ENCODE data around the gene OMA1. TPM values are rescaled to one million over a fixed set of nuclear protein-coding genes. Genes with fewer than 3 reads are reported as not detected.

Gene OMA1
- total and polyA plus RNA-seq, 2 of the 4 experiments (the other 2 are of a cell fraction): 5.9 to 6.4 TPM

DNA sequence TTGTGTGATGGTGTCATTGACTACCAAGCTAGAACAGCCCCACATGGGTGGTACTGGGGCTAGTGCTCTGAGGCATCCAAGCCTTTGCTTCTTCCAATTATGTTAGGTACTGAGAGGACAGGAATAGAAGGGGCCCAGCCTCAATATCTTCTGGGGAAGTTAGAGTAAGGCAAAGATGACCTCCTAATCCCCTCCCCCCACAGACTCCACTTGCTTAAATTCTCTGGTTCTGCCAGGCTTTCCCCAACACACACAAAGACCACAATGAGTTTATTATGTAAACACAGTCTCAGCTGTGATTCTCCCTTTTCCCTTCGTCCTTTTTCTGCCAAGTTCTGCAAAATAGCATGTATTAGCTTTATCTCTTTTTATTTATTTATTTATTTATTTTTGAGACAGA is 33.7 kb upstream of the OMA1 start:
- in situ Hi-C loops (cut with MboI; ENCODE audit: low sequenced_read_pairs): no loop called here
- H2AK5ac ChIP-seq (ENCODE audit: low read depth, low read length): no peak overlapping the region
- H3K9me1 ChIP-seq (ENCODE audit: insufficient read depth, low read length): peaks cover 10% of the 10 kb centered on the region
- H3K14ac ChIP-seq (replicated peaks; ENCODE audit: low read depth, low read length): no peak overlapping the region
- no peak for ATAC-seq (ENCODE audit: low read depth)
- CTCF ChIA-PET: interaction anchor here (1.0 kb wide), 1 partner anchor 72 kb away, joined by 3 read pairs; no protein-coding TSS in a partner anchor
- H2BK120ac ChIP-seq (ENCODE audit: low read depth, low read length): no peak overlapping the region
- H2AFZ ChIP-seq (replicated peaks; ENCODE audit: low read length, poor library complexity): no peak overlapping the region
- DNase-seq: peak; percentile 33
- H2AK9ac ChIP-seq (replicated peaks; ENCODE audit: low read depth, low read length, poor library complexity): no peak overlapping the region
- no peak overlapping the region for H4K8ac ChIP-seq (ENCODE audit: low read depth in 2 of 2, low read length in 2 of 2)
- POLR2A ChIA-PET (ENCODE audit: unreplicated experiment): no interaction called here
- no TSS peak for BruUV-seq (replicated peaks)
- H4K20me1 ChIP-seq (ENCODE audit: insufficient read depth, low read length): no peaks in the 10 kb centered on the region
- intact Hi-C loops (cut with micrococcal nuclease): no loop called here
- no peak overlapping the region for H2BK15ac ChIP-seq (ENCODE audit: low read depth, low read length)
- no peak overlapping the region for H3K9ac ChIP-seq (ENCODE audit: low read depth, low read length)
- no peak overlapping the region for H3K27ac ChIP-seq (ENCODE audit: insufficient read depth, low read length)
- no peak overlapping the region for H3K4me2 ChIP-seq (ENCODE audit: low read depth, low read length)
- no peak overlapping the region for H2BK20ac ChIP-seq (ENCODE audit: low read depth, low read length)
- no peak overlapping the region for H3K56ac ChIP-seq (ENCODE audit: extremely low read depth, insufficient read depth, low read length)
- no peaks in the 10 kb centered on the region for H3K36me3 ChIP-seq (ENCODE audit: control insufficient read depth, insufficient read depth, low read length)
- H3K79me1 ChIP-seq (ENCODE audit: low read depth in 1 of 2, low read length in 2 of 2): no peaks in the 10 kb centered on the region
- no peak overlapping the region for H3K4me3 ChIP-seq (ENCODE audit: insufficient read depth, low read depth, low read length)
- no peak overlapping the region for H4K5ac ChIP-seq (ENCODE audit: low read depth, low read length)
- peaks cover 29% of the 10 kb centered on the region for H3K27me3 ChIP-seq (ENCODE audit: control insufficient read depth, insufficient read depth, low read length)
- no peak for TF ChIP-seq MAFK (IDR thresholded peaks at IDR 0.05; ENCODE audit: low read depth, low read length)
- no peak for TF ChIP-seq POLR2A (IDR thresholded peaks at IDR 0.05; ENCODE audit: low read depth, low read length)
- no peak for TF ChIP-seq RFX5 (IDR thresholded peaks at IDR 0.05; ENCODE audit: low read depth, low read length)
- TF ChIP-seq SMC3 (IDR thresholded peaks at IDR 0.05; ENCODE audit: low read depth, low read length): no peak
- TF ChIP-seq NFE2L2 (IDR thresholded peaks at IDR 0.05; ENCODE audit: low read depth, low read length): no peak
- TF ChIP-seq, protein P1, sequence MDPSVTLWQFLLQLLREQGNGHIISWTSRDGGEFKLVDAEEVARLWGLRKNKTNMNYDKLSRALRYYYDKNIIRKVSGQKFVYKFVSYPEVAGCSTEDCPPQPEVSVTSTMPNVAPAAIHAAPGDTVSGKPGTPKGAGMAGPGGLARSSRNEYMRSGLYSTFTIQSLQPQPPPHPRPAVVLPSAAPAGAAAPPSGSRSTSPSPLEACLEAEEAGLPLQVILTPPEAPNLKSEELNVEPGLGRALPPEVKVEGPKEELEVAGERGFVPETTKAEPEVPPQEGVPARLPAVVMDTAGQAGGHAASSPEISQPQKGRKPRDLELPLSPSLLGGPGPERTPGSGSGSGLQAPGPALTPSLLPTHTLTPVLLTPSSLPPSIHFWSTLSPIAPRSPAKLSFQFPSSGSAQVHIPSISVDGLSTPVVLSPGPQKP (IDR thresholded peaks at IDR 0.05; ENCODE audit: borderline replicate concordance, low read depth, low read length): no peak
- TF ChIP-seq MXI1 (IDR thresholded peaks at IDR 0.05; ENCODE audit: borderline replicate concordance, low read depth, low read length): no peak
- TF ChIP-seq, protein P2, sequence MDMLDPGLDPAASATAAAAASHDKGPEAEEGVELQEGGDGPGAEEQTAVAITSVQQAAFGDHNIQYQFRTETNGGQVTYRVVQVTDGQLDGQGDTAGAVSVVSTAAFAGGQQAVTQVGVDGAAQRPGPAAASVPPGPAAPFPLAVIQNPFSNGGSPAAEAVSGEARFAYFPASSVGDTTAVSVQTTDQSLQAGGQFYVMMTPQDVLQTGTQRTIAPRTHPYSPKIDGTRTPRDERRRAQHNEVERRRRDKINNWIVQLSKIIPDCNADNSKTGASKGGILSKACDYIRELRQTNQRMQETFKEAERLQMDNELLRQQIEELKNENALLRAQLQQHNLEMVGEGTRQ (IDR thresholded peaks at IDR 0.05; ENCODE audit: low read depth, low read length): no peak
- TF ChIP-seq CHD1 (IDR thresholded peaks at IDR 0.05; ENCODE audit: low read depth, low read length): no peak
- TF ChIP-seq RCOR1 (IDR thresholded peaks at IDR 0.05; ENCODE audit: insufficient replicate concordance, low read length): no peak
- TF ChIP-seq, protein P3, sequence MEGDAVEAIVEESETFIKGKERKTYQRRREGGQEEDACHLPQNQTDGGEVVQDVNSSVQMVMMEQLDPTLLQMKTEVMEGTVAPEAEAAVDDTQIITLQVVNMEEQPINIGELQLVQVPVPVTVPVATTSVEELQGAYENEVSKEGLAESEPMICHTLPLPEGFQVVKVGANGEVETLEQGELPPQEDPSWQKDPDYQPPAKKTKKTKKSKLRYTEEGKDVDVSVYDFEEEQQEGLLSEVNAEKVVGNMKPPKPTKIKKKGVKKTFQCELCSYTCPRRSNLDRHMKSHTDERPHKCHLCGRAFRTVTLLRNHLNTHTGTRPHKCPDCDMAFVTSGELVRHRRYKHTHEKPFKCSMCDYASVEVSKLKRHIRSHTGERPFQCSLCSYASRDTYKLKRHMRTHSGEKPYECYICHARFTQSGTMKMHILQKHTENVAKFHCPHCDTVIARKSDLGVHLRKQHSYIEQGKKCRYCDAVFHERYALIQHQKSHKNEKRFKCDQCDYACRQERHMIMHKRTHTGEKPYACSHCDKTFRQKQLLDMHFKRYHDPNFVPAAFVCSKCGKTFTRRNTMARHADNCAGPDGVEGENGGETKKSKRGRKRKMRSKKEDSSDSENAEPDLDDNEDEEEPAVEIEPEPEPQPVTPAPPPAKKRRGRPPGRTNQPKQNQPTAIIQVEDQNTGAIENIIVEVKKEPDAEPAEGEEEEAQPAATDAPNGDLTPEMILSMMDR (conservative IDR thresholded peaks at IDR 0.05; ENCODE audit: low read depth, low read length): no peak
- no peak for TF ChIP-seq RAD21 (IDR thresholded peaks at IDR 0.05; ENCODE audit: low read length)
- TF ChIP-seq MAZ (IDR thresholded peaks at IDR 0.05; ENCODE audit: borderline replicate concordance, low read depth, low read length): no peak
- no peak for TF ChIP-seq CEBPB (IDR thresholded peaks at IDR 0.05; ENCODE audit: low read depth, low read length)
- no peak for TF ChIP-seq BHLHE40 (IDR thresholded peaks at IDR 0.05; ENCODE audit: low read depth, low read length)
- TF ChIP-seq FOS (IDR thresholded peaks at IDR 0.05; ENCODE audit: low read depth, low read length): no peak
- H3K4ac ChIP-seq (ENCODE audit: low read depth, low read length): no peak overlapping the region
- H4K91ac ChIP-seq (ENCODE audit: insufficient read depth, low read depth, low read length): no peak overlapping the region
- no peak overlapping the region for H3K23ac ChIP-seq (ENCODE audit: low read depth, low read length)
- WGBS, 2 experiments (ENCODE audit: extremely low coverage in 2 of 2, insufficient read length in 1 of 2): no CpG with 5 or more reads among the region's 1 CpG
- dilution Hi-C loops (cut with HindIII; ENCODE audit: low sequenced_read_pairs, unreplicated experiment): no loop called here
- peaks cover 16% of the 10 kb centered on the region for H3K4me1 ChIP-seq (ENCODE audit: control insufficient read depth, insufficient read depth, low read length)
- no peak overlapping the region for H3K18ac ChIP-seq (ENCODE audit: low read depth, low read length)
- H2BK5ac ChIP-seq (ENCODE audit: low read depth, low read length, poor library complexity, severe bottlenecking): no peak overlapping the region
- peaks cover 10% of the 10 kb centered on the region for H3K9me3 ChIP-seq (ENCODE audit: control insufficient read depth, insufficient read depth, low read length)

Measured in IMR-90 (cell line).